WTC11 (cell line): ENCODE data around the gene ANO2.

ENCODE experiments used
- CTCF ChIP-seq: fragments of 200-600 bp; IDR thresholded peaks from 2 replicates; pipeline ENCODE4 v1.8.0; 2022; ENCODE audit warnings: antibody characterized with exemption
- EMX1 ChIP-seq: fragments of 250-450 bp; sonication (Bioruptor Pico); IDR thresholded peaks from 2 replicates; pipeline ENCODE4 v1.8.0; 2021; ENCODE audit warnings: mild to moderate bottlenecking
- ESRRA ChIP-seq: sonication (generic); formaldehyde crosslinking; IDR thresholded peaks from 2 replicates; pipeline ENCODE4 v1.8.1; 2022; ENCODE audit warnings: mild to moderate bottlenecking, missing genetic modification reagents, borderline replicate concordance
- SOX15 ChIP-seq: fragments of 250-450 bp; sonication (Bioruptor Pico); IDR thresholded peaks from 2 replicates; pipeline ENCODE4 v1.9.0; 2021; ENCODE audit warnings: mild to moderate bottlenecking
- SP1 ChIP-seq: sonication (generic); formaldehyde crosslinking; conservative IDR thresholded peaks from 2 replicates; pipeline ENCODE4 v1.8.1; 2022; ENCODE audit warnings: missing genetic modification reagents

GRCh38 chr12:5742258-5742657 is 202.8 kb downstream of the ANO2 start:
- no peak for TF ChIP-seq SP1 (CRISPR knock-in tag)
- no peak for TF ChIP-seq ESRRA (CRISPR knock-in tag)
- TF ChIP-seq SOX15 (CRISPR knock-in tag), result no peak
- no peak for TF ChIP-seq EMX1 (CRISPR knock-in tag)
- no peak for TF ChIP-seq CTCF
